Measurements from ENCODE around the gene ARRB2.

ARRB2 gene

DNA sequence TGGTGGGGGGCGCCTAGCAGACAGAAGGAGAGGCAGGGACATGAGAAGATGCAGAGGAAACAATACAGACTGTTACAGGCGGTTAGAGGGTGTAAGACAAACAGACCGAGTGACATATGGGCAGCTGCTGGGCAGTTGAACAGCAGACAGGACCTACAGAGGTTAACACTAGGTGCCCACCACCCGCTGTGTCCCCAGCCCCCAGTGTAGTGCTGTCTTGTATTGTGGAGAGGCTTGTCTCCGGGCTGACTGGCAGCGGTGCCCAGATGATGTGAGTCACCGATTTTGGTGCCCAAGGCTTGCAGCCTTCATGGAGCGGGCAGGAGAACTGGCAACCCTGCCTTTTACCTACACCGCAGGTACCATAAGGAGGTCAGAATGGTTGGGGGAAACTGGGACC is 31.7 kb downstream of the ARRB2 start:
- no peak for DNase-seq (ENCODE audit: low read depth, low spot score)
- TF ChIP-seq CTCF (IDR thresholded peaks at IDR 0.05; ENCODE audit: low read depth, low read length): no peak
- H3K4me3 ChIP-seq (ENCODE audit: low read depth, low read length): no peak overlapping the region
- in situ Hi-C loops (cut with HindIII; ENCODE audit: low sequenced_read_pairs): no loop called here

DNA sequence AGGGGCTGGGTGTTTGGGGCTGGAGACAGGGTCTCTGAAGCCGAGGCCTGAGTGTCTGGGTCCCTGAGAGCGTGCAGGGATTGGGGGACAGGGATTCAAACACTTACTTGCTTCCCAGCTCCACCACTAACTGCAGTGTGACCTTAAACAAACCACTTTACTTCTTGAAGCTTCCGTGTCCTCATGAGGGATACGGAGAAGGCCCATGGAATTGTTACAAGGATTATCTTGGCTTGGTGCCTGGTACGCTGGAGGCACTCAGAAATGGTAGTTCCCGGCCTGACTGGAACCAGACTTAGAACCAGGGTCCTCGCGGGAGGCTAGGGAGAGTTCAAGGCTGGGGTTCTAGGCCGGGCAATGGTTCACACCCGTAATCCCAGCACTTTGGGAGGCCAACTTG is 32.2 kb downstream of the ARRB2 start:
- no peak for DNase-seq (ENCODE audit: low read depth, low spot score)
- in situ Hi-C loops (cut with HindIII; ENCODE audit: low sequenced_read_pairs): no loop called here
- no peak for TF ChIP-seq CTCF (IDR thresholded peaks at IDR 0.05; ENCODE audit: low read depth, low read length)
- no peak overlapping the region for H3K4me3 ChIP-seq (ENCODE audit: low read depth, low read length)

DNA sequence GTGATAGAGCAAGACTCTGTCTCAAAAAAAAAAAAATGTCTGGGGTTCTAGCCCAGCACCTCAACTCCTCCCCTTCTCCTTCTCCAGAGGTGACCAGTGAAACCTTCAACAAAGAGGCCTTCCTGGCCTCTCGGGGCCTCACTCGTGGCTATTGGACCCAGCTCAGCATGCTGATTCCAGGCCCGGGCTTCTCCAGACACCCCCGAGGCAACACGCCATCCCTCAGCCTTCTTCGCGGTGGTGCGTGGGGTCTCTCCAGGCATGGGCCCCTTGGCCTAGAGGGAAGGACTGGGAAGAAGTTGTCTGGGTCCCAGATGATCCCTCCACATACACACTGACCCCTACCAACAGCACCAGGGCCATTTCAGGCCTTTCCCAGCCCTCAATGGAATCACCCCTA is 32.8 kb downstream of the ARRB2 start:
- no peak overlapping the region for H3K4me3 ChIP-seq (ENCODE audit: low read depth, low read length)
- TF ChIP-seq CTCF (IDR thresholded peaks at IDR 0.05; ENCODE audit: low read depth, low read length): no peak
- DNase-seq (ENCODE audit: low read depth, low spot score): no peak
- in situ Hi-C loops (cut with HindIII; ENCODE audit: low sequenced_read_pairs): no loop called here

- no peak overlapping the region for H3K4me3 ChIP-seq (ENCODE audit: low read depth, low read length)
- DNase-seq (ENCODE audit: low read depth, low spot score): no peak
- in situ Hi-C loops (cut with HindIII; ENCODE audit: low sequenced_read_pairs): no loop called here
- TF ChIP-seq CTCF (IDR thresholded peaks at IDR 0.05; ENCODE audit: low read depth, low read length): no peak
Observed at GRCh38 chr17:4743898-4744297, 33.5 kb downstream of the ARRB2 start.

GRCh38 chr17:4744999-4745969 is 34.9 kb downstream of the ARRB2 start:
- TF ChIP-seq CTCF (IDR thresholded peaks at IDR 0.05; ENCODE audit: low read depth, low read length): peak; percentile 8
- in situ Hi-C loops (cut with HindIII; ENCODE audit: low sequenced_read_pairs): no loop called here
- no peak overlapping the region for H3K4me3 ChIP-seq (ENCODE audit: low read depth, low read length)
- no peak for DNase-seq (ENCODE audit: low read depth, low spot score)

- no peak overlapping the region for H3K4me3 ChIP-seq (ENCODE audit: low read depth, low read length)
- DNase-seq (ENCODE audit: low read depth, low spot score): no peak
- TF ChIP-seq CTCF (IDR thresholded peaks at IDR 0.05; ENCODE audit: low read depth, low read length): no peak
- in situ Hi-C loops (cut with HindIII; ENCODE audit: low sequenced_read_pairs): no loop called here
Observed at GRCh38 chr17:4747847-4748246, 37.4 kb downstream of the ARRB2 start.

Data from astrocyte of the spinal cord (primary cell).